Heart left ventricle (tissue), 16 donors: ENCODE data around the gene SFXN4. TPM values are rescaled to one million over a fixed set of nuclear protein-coding genes. Genes with fewer than 3 reads are reported as not detected.

Experiments
- ATAC-seq, 4 donors: fragments of 200-7000 bp; cut with Tn5 transposase; one replicate each; pipeline ENCODE4 v1.9.1; 2020 to 2022; ENCODE audit warnings: moderate library complexity in 4 of 4, mild to moderate bottlenecking in 3 of 4, moderate number of reproducible peaks in 1 of 4
- DNase-seq, 5 donors: peaks; one replicate each; pipeline ENCODE4 v3.0.0-alpha.2; 2020
- H3K27ac ChIP-seq, 12 donors: fragments of 200-600 bp; sonication (generic) in 4 of 12; one replicate each; pipeline versions ENCODE4 v1.5.0 to v1.8.0; 2016 to 2022; ENCODE audit warnings: mild to moderate bottlenecking in 2 of 12
- H3K27me3 ChIP-seq, 9 donors: fragments of 200-600 bp; sonication (generic) in 2 of 9; one replicate each; pipeline versions ENCODE4 v1.5.1 to v1.8.0; 2016 to 2022; ENCODE audit warnings: mild to moderate bottlenecking in 3 of 9
- H3K36me3 ChIP-seq, 9 donors: fragments of 200-600 bp; sonication (generic) in 2 of 9; one replicate each; pipeline versions ENCODE4 v1.5.0 to v1.8.0; 2018 to 2022; ENCODE audit warnings: mild to moderate bottlenecking in 2 of 9
- H3K4me1 ChIP-seq, 12 donors: fragments of 200-600 bp; sonication (generic) in 4 of 12; one replicate each; pipeline versions ENCODE4 v1.5.0 to v1.8.0; 2016 to 2022; ENCODE audit warnings: mild to moderate bottlenecking in 3 of 12
- H3K4me3 ChIP-seq, 12 donors: fragments of 200-600 bp; sonication (generic) in 4 of 12; one replicate each; pipeline versions ENCODE4 v1.5.0 to v1.8.0; 2017 to 2022; ENCODE audit warnings: mild to moderate bottlenecking in 9 of 12, moderate library complexity in 4 of 12
- H3K9me3 ChIP-seq, 12 donors: fragments of 200-600 bp; sonication (generic) in 4 of 12; one replicate each; pipeline versions ENCODE4 v1.5.0 to v1.8.0; 2016 to 2022; ENCODE audit warnings: mild to moderate bottlenecking in 1 of 12
- CTCF ChIP-seq, 12 donors: fragments of 200-600 bp; sonication (generic) in 4 of 12; IDR thresholded peaks; one replicate each; pipeline versions ENCODE4 v1.5.0 to v1.8.0; 2018 to 2022; ENCODE audit warnings: antibody characterized with exemption in 12 of 12, mild to moderate bottlenecking in 5 of 12
- POLR2A ChIP-seq, 2 donors: fragments of 450-650 bp; IDR thresholded peaks; one replicate each; pipeline ENCODE4 v1.6.1; 2017; ENCODE audit warnings: antibody characterized with exemption in 2 of 2, mild to moderate bottlenecking in 2 of 2, moderate library complexity in 2 of 2
- WGBS, 4 donors: extraction: QIAGEN DNeasy Blood & Tissue Kit in 2 of 4; methylation state at CpG; one replicate each; pipeline versions ENCODE4 v1.1.5 to v1.1.7; 2013 to 2018; 5-methylcytosine and 5-hydroxymethylcytosine counted together
- intact Hi-C, 10 donors: fragments of 100-400 bp; cut with DNase I; formaldehyde crosslinking; loops; one replicate each; pipeline versions ENCODE4 v1.11.1 to v1.14.2; 2022
- polyA plus RNA-seq, 2 donors: library from polyadenylated mRNA; stranded (reverse); fragments of 200-250 nt; gene quantifications; one replicate each; pipeline ENCODE4 v1.2.3, GENCODE V29; 2013
- total RNA-seq, 9 donors: library from RNA; depleted of rRNA in 2 of 9; stranded (reverse); fragments of >200 nt in 2 of 9; fragmentation: NEBNext Ultra II Directional in 3 of 9; extraction: Animal tissue kit (Norgen Biotek cat#: 25700) in 3 of 9; gene quantifications; one replicate each; pipeline versions ENCODE4 v1.1.0 to v1.2.4, GENCODE V29; 2016 to 2023
- donor health status: ischemic (EF 13 %, LVEDD 7.1; RV severe dilation, severe dysfunction).
- donor health status: healthy with polysubstance abuse.
- donor health status: DM: no; HTN: yes; CAD: no.
- donor health status: DM: no; HTN: no; CAD: no.
- donor health status: ischemic (EF 25% LVEDD 6.9; RV normal size, moderate dysfunction).
- donor health status: ischemic (EF 25% LVEDD 5.7; RV mildly dilated, moderate dysfunction).
- donor health status: healthy.
- donor health status: DM: yes; HTN: yes; CAD: no.
- donor health status: ischemic (EF 35%, LVEDD 5.7; RV mildly dilated, moderate dysfunction).
- donor health status: nonischemic (EF 11% LVEDD 7.7; RV severe dilation, severe dysfunction).
- donor health status: DM: yes; HTN: yes; CAD: no.
- donor health status: PGD.
- donor health status: ischemic (EF 29% LVEDD 5.4; RV normal size, mild dysfunction).
- donor health status: nonischemic (EF 23%, LVEDD 6.1; RV moderate dilation, normal function).

Gene SFXN4
- total and polyA plus RNA-seq, 11 donors: 33.2 to 68.5 (median 42.8) TPM

GRCh38 chr10:119207713-119208552, 42.4 kb upstream of the SFXN4 start:
- Histone ChIP-seq H3K27me3 (no peaks in the 10 kb centered on the region), H3K36me3 (peaks cover 0 to 8% (median 3%) of the 10 kb centered on the region in 9 donors), H3K4me1 (peaks cover 3 to 57% (median 38%) of the 10 kb centered on the region in 12 donors), H3K27ac (peak overlapping the region; percentile 93 to 100 (median 98)), H3K4me3 (peak overlapping the region; percentile 74 to 100 (median 92)), H3K9me3 (no peaks in the 10 kb centered on the region)
- 0 to 1% (median 0%) methylated on average over 39 to 62 of the region's 62 CpGs for WGBS, 4 donors
- intact Hi-C loops: loop anchor here in 9 of 10 donors (1.0 to 10.0 kb wide), 15 partner anchors 44 to 387 kb away; partner anchors contain the start of gene TIAL1 (in 1 of the 9)
- peak; percentile 56 to 82 (median 65) for DNase-seq
- ATAC-seq: peak in 3 of 4 donors; percentile 12 to 32 (median 25)
- TF ChIP-seq CTCF (IDR thresholded peaks at IDR 0.05): no peak
- TF ChIP-seq POLR2A (IDR thresholded peaks at IDR 0.05): no peak

GRCh38 chr10:119207366-119207666, 41.8 kb upstream of the SFXN4 start, which contains the start of gene GRK5:
Gene GRK5, plus strand, starts transcription at chr10:119207571. Its CDS starts 347 bp downstream, at chr10:119207918.
- Histone ChIP-seq H3K36me3 (peaks cover 0 to 2% (median 0%) of the 10 kb centered on the region in 9 donors), H3K4me1 (peaks cover 0 to 51% (median 32%) of the 10 kb centered on the region in 12 donors), H3K27ac (peak within 1 kb of the TSS; percentile 93 to 100 (median 98)), H3K4me3 (peak within 1 kb of the TSS; percentile 74 to 100 (median 92)), H3K9me3 (no peaks in the 10 kb centered on the region), H3K27me3 (no peaks in the 10 kb centered on the region)
- 0% methylated on average over 18 to 34 of the region's 34 CpGs for WGBS, 4 donors
- DNase-seq (peak; percentile 95 to 98 (median 97)), ATAC-seq (peak; percentile 89 to 97 (median 92))
- intact Hi-C loops: loop anchor here in 9 of 10 donors (1.0 to 10.0 kb wide), 14 partner anchors 45 to 387 kb away; partner anchors contain the start of gene TIAL1 (in 1 of the 9)
- TF ChIP-seq POLR2A (IDR thresholded peaks at IDR 0.05) (peak in 1 of 2 donors; percentile 66), CTCF (IDR thresholded peaks at IDR 0.05) (no peak)

- DNase-seq (peak; percentile 76 to 88 (median 83)), ATAC-seq (peak; percentile 36 to 71 (median 53))
- H3K27ac ChIP-seq: peak overlapping the region; percentile 93 to 100 (median 98)
- peaks cover 0 to 45% (median 27%) of the 10 kb centered on the region in 12 donors for H3K4me1 ChIP-seq
- peak overlapping the region; percentile 74 to 100 (median 92) for H3K4me3 ChIP-seq
- H3K36me3 ChIP-seq: no peaks in the 10 kb centered on the region
- 1 to 4% (median 1%) methylated on average over 38 to 97 of the region's 97 CpGs for WGBS, 4 donors
- intact Hi-C loops: loop anchor here in 9 of 10 donors (1.0 to 10.0 kb wide), 15 partner anchors 46 to 388 kb away; partner anchors contain the start of gene TIAL1 (in 1 of the 9)
- TF ChIP-seq POLR2A (IDR thresholded peaks at IDR 0.05): no peak
- TF ChIP-seq CTCF (IDR thresholded peaks at IDR 0.05): peak; percentile 35 to 96 (median 84)
- no peaks in the 10 kb centered on the region for H3K9me3 ChIP-seq
- H3K27me3 ChIP-seq: no peaks in the 10 kb centered on the region
These were observed 41.3 kb upstream of the SFXN4 start for GRCh38 chr10:119206603-119207365.
